Right lobe of liver (tissue), 6 donors: ENCODE results near the gene CCDC179. TPM values are rescaled to one million over a fixed set of nuclear protein-coding genes. Genes with fewer than 3 reads are reported as not detected.

Experiments used
- ATAC-seq, 4 donors: fragments of 200-7000 bp; cut with Tn5 transposase; one replicate each; pipeline ENCODE4 v1.9.1; 2020; ENCODE audit warnings: mild to moderate bottlenecking in 4 of 4, moderate library complexity in 4 of 4
- DNase-seq, 3 donors: peaks; one replicate each; pipeline ENCODE4 v3.0.0-alpha.2; 2020
- H3K27ac ChIP-seq, 3 donors: fragments of 200-600 bp; one replicate each; pipeline ENCODE4 v1.8.0; 2022
- H3K27me3 ChIP-seq, 2 donors: fragments of 200-600 bp; one replicate each; pipeline ENCODE4 v1.8.0; 2022
- H3K36me3 ChIP-seq, 4 donors: fragments of 200-600 bp; sonication (generic) in 1 of 4; one replicate each; pipeline versions ENCODE4 v1.5.1 to v1.8.0; 2017 to 2022; ENCODE audit warnings: control low read depth in 1 of 4
- H3K4me1 ChIP-seq, 4 donors: fragments of 200-600 bp; sonication (generic) in 1 of 4; one replicate each; pipeline versions ENCODE4 v1.5.1 to v1.8.0; 2017 to 2022; ENCODE audit warnings: control low read depth in 1 of 4
- H3K4me3 ChIP-seq, 3 donors: fragments of 200-600 bp; one replicate each; pipeline ENCODE4 v1.8.0; 2022
- H3K9me3 ChIP-seq, 4 donors: fragments of 200-600 bp; sonication (generic) in 1 of 4; one replicate each; pipeline versions ENCODE4 v1.5.1 to v1.8.0; 2017 to 2022; ENCODE audit warnings: control low read depth in 1 of 4
- CTCF ChIP-seq, 4 donors: fragments of 200-600 bp in 3 of 4; fragments of 450-650 bp in 1 of 4; IDR thresholded peaks; one replicate each; pipeline versions ENCODE4 v1.5.1 to v1.8.0; 2016 to 2022; ENCODE audit warnings: antibody characterized with exemption in 4 of 4, mild to moderate bottlenecking in 2 of 4
- POLR2A ChIP-seq: fragments of 450-650 bp; IDR thresholded peaks from one replicate; pipeline ENCODE4 v1.6.1; 2017; ENCODE audit warnings: antibody characterized with exemption, mild to moderate bottlenecking
- WGBS: methylation state at CpG from one replicate; pipeline ENCODE4 v1.1.6; 2018; ENCODE audit warnings: low coverage, low lambda C conversion rate; ENCODE audit not compliant: insufficient coverage; ENCODE audit errors: missing lambda C conversion rate; 5-methylcytosine and 5-hydroxymethylcytosine counted together
- intact Hi-C, 2 donors: fragments of 100-400 bp; cut with DNase I; formaldehyde crosslinking; loops; one replicate each; pipeline versions ENCODE4 v1.11.2 to v1.14.1; 2022
- total RNA-seq, 6 experiments: library from RNA; depleted of rRNA in 2 of 6; stranded (reverse); fragments of >200 nt in 2 of 6; fragmentation: NEBNext Ultra II Directional in 3 of 6; extraction: Animal tissue kit (Norgen Biotek cat#: 25700) in 3 of 6; gene quantifications; one replicate each; pipeline versions ENCODE4 v1.1.0 to v1.2.4, GENCODE V29; 2016 to 2023
- donor health status: DM: no; HTN: yes; CAD: no.
- donor health status: DM: no; HTN: no; CAD: no.
- donor health status: DM: no; HTN: no; CAD: no.
- donor health status: DM: no; HTN: yes; CAD: no.
- donor health status: DM: no; HTN: yes; CAD: no.

Gene CCDC179
- total RNA-seq, 6 experiments from 2014 or later, result not detected

GRCh38 chr11:22828373-22828772 lies 31.9 kb downstream of the CCDC179 start:
- Histone ChIP-seq H3K36me3 (peaks cover 0 to 2% (median 0%) of the 10 kb centered on the region in 4 donors), H3K27me3 (no peaks in the 10 kb centered on the region), H3K4me3 (no peak overlapping the region), H3K9me3 (no peaks in the 10 kb centered on the region), H3K4me1 (peaks cover 0 to 9% (median 0%) of the 10 kb centered on the region in 4 donors), H3K27ac (no peak overlapping the region)
- WGBS, result 50% methylated on average over 6 of the region's 6 CpGs
- ATAC-seq, result no peak
- no peak for DNase-seq
- no peak for TF ChIP-seq POLR2A
- TF ChIP-seq CTCF (IDR thresholded peaks at IDR 0.05), result no peak
- intact Hi-C loops, result no loop called here

- H3K4me3 ChIP-seq, result no peak overlapping the region
- H3K36me3 ChIP-seq, result peaks cover 0 to 10% (median 0%) of the 10 kb centered on the region in 4 donors
- H3K27me3 ChIP-seq, result no peaks in the 10 kb centered on the region
- H3K27ac ChIP-seq, result no peak overlapping the region
- 91% methylated on average over 2 of the region's 2 CpGs for WGBS
- intact Hi-C loops, result no loop called here
- ATAC-seq (no peak), DNase-seq (no peak)
- H3K9me3 ChIP-seq, result no peaks in the 10 kb centered on the region
- no peaks in the 10 kb centered on the region for H3K4me1 ChIP-seq
- TF ChIP-seq CTCF (IDR thresholded peaks at IDR 0.05) (no peak), POLR2A (no peak)
Observed at GRCh38 chr11:22822203-22822602, 38.1 kb downstream of the CCDC179 start.

GRCh38 chr11:22809893-22810292 lies 50.4 kb downstream of the CCDC179 start:
- no peaks in the 10 kb centered on the region for H3K9me3 ChIP-seq
- WGBS, result 68% methylated on average over 3 of the region's 3 CpGs
- no peak for TF ChIP-seq CTCF (IDR thresholded peaks at IDR 0.05)
- no peak for TF ChIP-seq POLR2A
- H3K27ac ChIP-seq, result no peak overlapping the region
- peaks cover 0 to 11% (median 0%) of the 10 kb centered on the region in 4 donors for H3K36me3 ChIP-seq
- H3K27me3 ChIP-seq, result no peaks in the 10 kb centered on the region
- DNase-seq (no peak), ATAC-seq (no peak)
- intact Hi-C loops, result no loop called here
- H3K4me1 ChIP-seq, result peaks cover 0 to 11% (median 0%) of the 10 kb centered on the region in 4 donors
- no peak overlapping the region for H3K4me3 ChIP-seq

GRCh38 chr11:22808571-22809197 lies 51.6 kb downstream of the CCDC179 start:
- 83% methylated on average over 3 of the region's 3 CpGs for WGBS
- Histone ChIP-seq H3K27me3 (no peaks in the 10 kb centered on the region), H3K9me3 (no peaks in the 10 kb centered on the region), H3K4me3 (no peak overlapping the region), H3K36me3 (peaks cover 0 to 10% (median 0%) of the 10 kb centered on the region in 4 donors), H3K27ac (no peak overlapping the region), H3K4me1 (peaks cover 0 to 11% (median 0%) of the 10 kb centered on the region in 4 donors)
- intact Hi-C loops, result no loop called here
- ATAC-seq (no peak), DNase-seq (no peak)
- TF ChIP-seq CTCF (IDR thresholded peaks at IDR 0.05), result no peak
- TF ChIP-seq POLR2A, result no peak
